Epidermal melanocyte (primary cell): Measurements from ENCODE around the gene QRICH1.

Experiments used
- DNase-seq: peaks from one replicate; pipeline ENCODE4 v3.0.0; 2011; ENCODE audit warnings: low spot score; ENCODE audit not compliant: insufficient read length

The QRICH1 gene

GRCh38 chr3:49093853-49094767, at the start of gene QRICH1:
QRICH1 (minus strand) TSS chr3:49094071; CDS start chr3:49077017, 17,054 bp downstream.
- DNase-seq, result peak; percentile 76

- no peak for DNase-seq
These were observed 46.2 kb upstream of the QRICH1 start for GRCh38 chr3:49140080-49140479.

- DNase-seq, result peak; percentile 8
These were observed 41.6 kb upstream of the QRICH1 start for GRCh38 chr3:49135499-49135898.

GRCh38 chr3:49134471-49135265, 40.8 kb upstream of the QRICH1 start:
- peak; percentile 7 for DNase-seq

GRCh38 chr3:49133226-49133951, 39.5 kb upstream of the QRICH1 start:
- peak; percentile 94 for DNase-seq

GRCh38 chr3:49132437-49133225, 38.8 kb upstream of the QRICH1 start, which contains the start of gene LAMB2:
LAMB2 (minus strand) TSS chr3:49133050; CDS start chr3:49132867, 183 bp downstream.
- DNase-seq, result peak; percentile 84

GRCh38 chr3:49132073-49132436, 38.2 kb upstream of the QRICH1 start:
- no peak for DNase-seq

GRCh38 chr3:49131576-49131975, 37.7 kb upstream of the QRICH1 start:
- no peak for DNase-seq

- DNase-seq, result no peak
These were observed 37.2 kb upstream of the QRICH1 start for GRCh38 chr3:49131040-49131439.

GRCh38 chr3:49124991-49125670, 31.3 kb upstream of the QRICH1 start:
- DNase-seq, result no peak

- no peak for DNase-seq
These were observed 30.3 kb upstream of the QRICH1 start for GRCh38 chr3:49124203-49124602.

- no peak for DNase-seq
These were observed 29.8 kb upstream of the QRICH1 start for GRCh38 chr3:49123687-49124086.

- DNase-seq, result no peak
These were observed 29.1 kb upstream of the QRICH1 start for GRCh38 chr3:49122886-49123545.

- no peak for DNase-seq
These were observed 28.6 kb upstream of the QRICH1 start for GRCh38 chr3:49122451-49122850.

GRCh38 chr3:49122022-49122421, 28.2 kb upstream of the QRICH1 start:
- no peak for DNase-seq

- DNase-seq, result no peak
These were observed 27.4 kb upstream of the QRICH1 start for GRCh38 chr3:49121132-49121736.

- peak; percentile 96 for DNase-seq
These were observed 26.7 kb upstream of the QRICH1 start, which contains the start of gene USP19 for GRCh38 chr3:49120438-49121131. USP19 (minus strand) TSS chr3:49120823; CDS start chr3:49119145, 1,678 bp downstream.

- DNase-seq, result no peak
These were observed 26.2 kb upstream of the QRICH1 start for GRCh38 chr3:49120096-49120437.

GRCh38 chr3:49119439-49119838, 25.6 kb upstream of the QRICH1 start:
- DNase-seq, result no peak
